K562 (cell line): ENCODE measurements around the gene RHBDF2. TPM values are rescaled to one million over a fixed set of nuclear protein-coding genes. Genes with fewer than 3 reads are reported as not detected.
A peak's percentile ranks its signal among the peaks of the same experiment; 100 is the strongest.

ENCODE experiments used
- BCOR ChIP-seq: fragments of 450-650 bp; IDR thresholded peaks from 2 replicates; pipeline ENCODE4 v1.6.1; 2016
- CBFA2T2 ChIP-seq: fragments of 450-650 bp; conservative IDR thresholded peaks from 2 replicates; pipeline ENCODE4 v1.6.1; 2017; ENCODE audit warnings: mild to moderate bottlenecking
- CHD2 ChIP-seq: IDR thresholded peaks from 2 replicates; pipeline ENCODE4 v1.6.1; 2011; ENCODE audit warnings: low read depth, low read length
- FUS ChIP-seq: fragments of 200-400 bp; formaldehyde crosslinking; optimal IDR thresholded peaks from 2 replicates; pipeline ENCODE3; 2017; ENCODE audit warnings: low read depth, low read length
- GATA2 ChIP-seq: sonication (generic); formaldehyde crosslinking; IDR thresholded peaks from 2 replicates; pipeline ENCODE4 v1.4.0; 2020; ENCODE audit warnings: mild to moderate bottlenecking, missing genetic modification reagents
- HMG20A ChIP-seq: fragments of 450-650 bp; formaldehyde crosslinking; conservative IDR thresholded peaks from 2 replicates; pipeline ENCODE4 v1.4.0; 2020; ENCODE audit warnings: mild to moderate bottlenecking, mixed read lengths
- KLF10 ChIP-seq: fragments of 250-450 bp; sonication (Bioruptor Pico); IDR thresholded peaks from 2 replicates; pipeline ENCODE4 v1.6.1; 2021; ENCODE audit warnings: matching md5 sums
- LEF1 ChIP-seq: fragments of 450-650 bp; IDR thresholded peaks from 2 replicates; pipeline ENCODE4 v1.6.1; 2016; ENCODE audit warnings: mild to moderate bottlenecking
- MLX ChIP-seq, 2 experiments: fragments of 450-650 bp in 1 of 2; sonication (generic) in 1 of 2; formaldehyde crosslinking; conservative IDR thresholded peaks; 2 replicates each; pipeline versions ENCODE4 v1.4.0 to v1.8.1; 2020 to 2022; ENCODE audit warnings: mild to moderate bottlenecking in 1 of 2, missing genetic modification reagents in 1 of 2
- NFXL1 ChIP-seq: fragments of 450-650 bp; formaldehyde crosslinking; IDR thresholded peaks from 2 replicates; pipeline ENCODE4 v1.4.0; 2021; ENCODE audit warnings: mild to moderate bottlenecking
- OTX1 ChIP-seq: fragments of 450-650 bp; formaldehyde crosslinking; IDR thresholded peaks from 2 replicates; pipeline ENCODE4 v1.4.0; 2022; ENCODE audit warnings: mild to moderate bottlenecking
- POLR2AphosphoS5 ChIP-seq: IDR thresholded peaks from 2 replicates; pipeline ENCODE4 v1.6.1; 2011; ENCODE audit warnings: mild to moderate bottlenecking, low read depth, low read length, moderate library complexity; ENCODE audit not compliant: control insufficient read depth, insufficient read depth
- RBM14 ChIP-seq: fragments of 200-400 bp; formaldehyde crosslinking; IDR thresholded peaks from 2 replicates; pipeline ENCODE4 v1.6.1; 2018; ENCODE audit warnings: low read depth, mild to moderate bottlenecking, low read length, moderate library complexity, borderline replicate concordance; ENCODE audit not compliant: insufficient read depth
- RBM15 ChIP-seq: fragments of 200-400 bp; formaldehyde crosslinking; IDR thresholded peaks from 2 replicates; pipeline ENCODE4 v1.6.1; 2018; ENCODE audit warnings: mild to moderate bottlenecking, low read length, moderate library complexity; ENCODE audit not compliant: insufficient read depth
- RNF2 ChIP-seq: sonication (generic); IDR thresholded peaks from 2 replicates; pipeline ENCODE4 v1.6.1; 2016
- SMARCB1 ChIP-seq: IDR thresholded peaks from 2 replicates; pipeline ENCODE4 v1.6.1; 2011; ENCODE audit warnings: improper control_type of control experiment, low read depth; ENCODE audit not compliant: insufficient read length
- SMARCC2 ChIP-seq: fragments of 450-650 bp; IDR thresholded peaks from 2 replicates; pipeline ENCODE4 v1.6.1; 2017; ENCODE audit warnings: antibody characterized with exemption, moderate library complexity, mild to moderate bottlenecking, low read depth
- SRSF9 ChIP-seq: fragments of 200-400 bp; formaldehyde crosslinking; IDR thresholded peaks from 2 replicates; pipeline ENCODE4 v1.6.1; 2017; ENCODE audit warnings: low read depth, low read length, borderline replicate concordance
- TOE1 ChIP-seq, 2 experiments: fragments of 450-650 bp in 1 of 2; sonication (generic) in 1 of 2; formaldehyde crosslinking in 1 of 2; IDR thresholded peaks; 2 replicates each; pipeline versions ENCODE4 v1.7.1 to v1.8.0; 2016 to 2022; ENCODE audit warnings: borderline replicate concordance in 2 of 2, mild to moderate bottlenecking in 2 of 2, antibody characterized with exemption in 1 of 2, inconsistent platforms in 1 of 2, low read depth in 1 of 2, missing genetic modification reagents in 1 of 2, moderate library complexity in 1 of 2
- ZFP1 ChIP-seq: fragments of 450-650 bp; formaldehyde crosslinking; IDR thresholded peaks from 2 replicates; pipeline ENCODE4 v1.4.0; 2020; ENCODE audit warnings: mild to moderate bottlenecking, mixed read lengths
- ZNF224 ChIP-seq: sonication (generic); formaldehyde crosslinking; IDR thresholded peaks from 2 replicates; pipeline ENCODE4 v1.8.0; 2022; ENCODE audit warnings: mild to moderate bottlenecking, missing genetic modification reagents
- ZNF23 ChIP-seq: fragments of 250-450 bp; sonication (Bioruptor Pico); IDR thresholded peaks from 2 replicates; pipeline ENCODE4 v1.4.0; 2020; ENCODE audit warnings: mild to moderate bottlenecking
- ZNF431 ChIP-seq: sonication (generic); formaldehyde crosslinking; IDR thresholded peaks from 2 replicates; pipeline ENCODE4 v1.8.0; 2022; ENCODE audit warnings: mild to moderate bottlenecking, missing genetic modification reagents
- ZNF655 ChIP-seq: fragments of 250-450 bp; sonication (Bioruptor Pico); IDR thresholded peaks from 2 replicates; pipeline ENCODE4 v1.5.0; 2021
- ZNF780A ChIP-seq: fragments of 250-450 bp; sonication (Bioruptor Pico); IDR thresholded peaks from 2 replicates; pipeline ENCODE4 v1.5.0; 2021; ENCODE audit warnings: mild to moderate bottlenecking
- polyA plus RNA-seq, 8 experiments: library from polyadenylated mRNA; depleted of rRNA in 4 of 8; stranded (reverse) in 5 of 8; unstranded in 3 of 8; fragments of >200 nt; fragmentation: Nextera tagmentation in 2 of 8; fragmentation: Illumina TruSeq in 1 of 8; extraction: Ambion mirVana in 2 of 8; extraction: Trizol in 1 of 8; gene quantifications; 2 replicates each; pipeline versions ENCODE4 v1.2.1 to v1.2.3, GENCODE V29; 2011 to 2014; ENCODE audit warnings: inconsistent platforms in 1 of 8, missing spikeins in 1 of 8
- total RNA-seq, 7 experiments: library from RNA; depleted of rRNA in 6 of 7; stranded (reverse); fragments of >200 nt in 6 of 7; fragmentation: Illumina TruSeq in 2 of 7; extraction: Trizol in 2 of 7; gene quantifications; 2 replicates each; pipeline versions ENCODE4 v1.2.1 to v1.2.3, GENCODE V29; 2011 to 2021; ENCODE audit warnings: low replicate concordance in 1 of 7
- TF ChIP-seq, protein P1 (sequence below), 3 experiments: IDR thresholded peaks in 2 of 3; conservative IDR thresholded peaks in 1 of 3; 2 replicates each; pipeline ENCODE4 v1.5.1; 2011 to 2012; ENCODE audit warnings: low read length in 3 of 3, mild to moderate bottlenecking in 3 of 3, control low read depth in 2 of 3, improper control_type of control experiment in 1 of 3, inconsistent platforms in 1 of 3, low read depth in 1 of 3, mixed read lengths in 1 of 3, moderate library complexity in 1 of 3; ENCODE audit not compliant: insufficient read depth in 2 of 3

The RHBDF2 gene
- total and polyA plus RNA-seq, 9 of the 15 experiments (the other 6 are each of a cell fraction or from before 2014, with no cell fraction given): 0.04 to 2.8 (median 1.1) TPM

- no peak for TF ChIP-seq MLX (CRISPR knock-in tag; conservative IDR thresholded peaks at IDR 0.05)
- TF ChIP-seq SMARCB1: no peak
- TF ChIP-seq ZNF780A (CRISPR knock-in tag): no peak
- no peak for TF ChIP-seq OTX1 (CRISPR knock-in tag)
- TF ChIP-seq CHD2: peak; percentile 38; the same call in 1 of the 2 replicates
- TF ChIP-seq BCOR: no peak
- no peak for TF ChIP-seq FUS
- TF ChIP-seq ZFP1 (CRISPR knock-in tag): no peak
- TF ChIP-seq ZNF655: no peak
- TF ChIP-seq RBM14: no peak
- no peak for TF ChIP-seq RNF2
- no peak for TF ChIP-seq LEF1
- TF ChIP-seq KLF10 (CRISPR knock-in tag): no peak
- no peak for TF ChIP-seq HMG20A
- TF ChIP-seq SMARCC2: no peak
- no peak for TF ChIP-seq TOE1 (IDR thresholded peaks at IDR 0.05; ENCODE audit: borderline replicate concordance)
- TF ChIP-seq TOE1 (CRISPR knock-in tag; IDR thresholded peaks at IDR 0.05; ENCODE audit: borderline replicate concordance, low read depth): no peak
- no peak for TF ChIP-seq ZNF23 (CRISPR knock-in tag)
- no peak for TF ChIP-seq ZNF224 (CRISPR knock-in tag)
- TF ChIP-seq NFXL1 (CRISPR knock-in tag): no peak
- TF ChIP-seq POLR2AphosphoS5: peak; percentile 55; the same call in 1 of the 2 replicates
- no peak for TF ChIP-seq ZNF431
- TF ChIP-seq RBM15: no peak
- TF ChIP-seq CBFA2T2: no peak
- no peak for TF ChIP-seq GATA2 (CRISPR knock-in tag)
- no peak for TF ChIP-seq SRSF9
- TF ChIP-seq, protein P1, sequence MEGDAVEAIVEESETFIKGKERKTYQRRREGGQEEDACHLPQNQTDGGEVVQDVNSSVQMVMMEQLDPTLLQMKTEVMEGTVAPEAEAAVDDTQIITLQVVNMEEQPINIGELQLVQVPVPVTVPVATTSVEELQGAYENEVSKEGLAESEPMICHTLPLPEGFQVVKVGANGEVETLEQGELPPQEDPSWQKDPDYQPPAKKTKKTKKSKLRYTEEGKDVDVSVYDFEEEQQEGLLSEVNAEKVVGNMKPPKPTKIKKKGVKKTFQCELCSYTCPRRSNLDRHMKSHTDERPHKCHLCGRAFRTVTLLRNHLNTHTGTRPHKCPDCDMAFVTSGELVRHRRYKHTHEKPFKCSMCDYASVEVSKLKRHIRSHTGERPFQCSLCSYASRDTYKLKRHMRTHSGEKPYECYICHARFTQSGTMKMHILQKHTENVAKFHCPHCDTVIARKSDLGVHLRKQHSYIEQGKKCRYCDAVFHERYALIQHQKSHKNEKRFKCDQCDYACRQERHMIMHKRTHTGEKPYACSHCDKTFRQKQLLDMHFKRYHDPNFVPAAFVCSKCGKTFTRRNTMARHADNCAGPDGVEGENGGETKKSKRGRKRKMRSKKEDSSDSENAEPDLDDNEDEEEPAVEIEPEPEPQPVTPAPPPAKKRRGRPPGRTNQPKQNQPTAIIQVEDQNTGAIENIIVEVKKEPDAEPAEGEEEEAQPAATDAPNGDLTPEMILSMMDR (IDR thresholded peaks at IDR 0.05 in 2 of 3, conservative IDR thresholded peaks at IDR 0.05 in 1 of 3; ENCODE audit: insufficient read depth in 2 of 3, low read depth in 1 of 3, low read length in 3 of 3): peak in 2 of 3 experiments; percentile 7 to 43; a peak in 3 of 6 replicates
Measured at GRCh38 chr17:76452660-76453430, 48.4 kb downstream of the RHBDF2 start, which contains the start of gene UBE2O (continued).
